Smooth muscle cell (in vitro differentiated cells): Measurements from ENCODE around the gene RILP. TPM values are rescaled to one million over a fixed set of nuclear protein-coding genes. Genes with fewer than 3 reads are reported as not detected.

Experiments
- DNase-seq: peaks from one replicate; lab custom pipeline; 2025; ENCODE audit not compliant: unreplicated experiment; lab: John Stamatoyannopoulos, UW
- H2AFZ ChIP-seq: fragments of 200-600 bp; sonication (generic); 2 replicates; pipeline ENCODE4 v1.6.0; 2016; ENCODE audit warnings: antibody characterized with exemption, low read depth, mild to moderate bottlenecking
- H3F3A ChIP-seq: fragments of 200-600 bp; sonication (generic); 2 replicates; pipeline ENCODE4 v1.6.0; 2017; ENCODE audit warnings: antibody characterized with exemption, low read depth
- H3K27ac ChIP-seq: fragments of 200-600 bp; sonication (generic); 2 replicates; pipeline ENCODE4 v1.5.1; 2016; ENCODE audit warnings: low read depth, mild to moderate bottlenecking
- H3K27me3 ChIP-seq: fragments of 200-600 bp; sonication (generic); 2 replicates; pipeline ENCODE4 v1.6.1; 2016; ENCODE audit warnings: low read depth, mild to moderate bottlenecking
- H3K36me3 ChIP-seq: fragments of 200-600 bp; sonication (generic); 2 replicates; pipeline ENCODE4 v1.5.1; 2016; ENCODE audit warnings: low read depth
- H3K4me1 ChIP-seq: fragments of 200-600 bp; sonication (generic); 2 replicates; pipeline ENCODE4 v1.5.1; 2016; ENCODE audit warnings: low read depth
- H3K4me2 ChIP-seq: fragments of 200-600 bp; sonication (generic); 2 replicates; pipeline ENCODE4 v1.6.0; 2016; ENCODE audit warnings: mild to moderate bottlenecking
- H3K4me3 ChIP-seq: fragments of 200-600 bp; sonication (generic); 2 replicates; pipeline ENCODE4 v1.5.1; 2016; ENCODE audit warnings: mild to moderate bottlenecking
- H3K79me2 ChIP-seq: fragments of 200-600 bp; sonication (generic); 2 replicates; pipeline ENCODE4 v1.6.0; 2016; ENCODE audit warnings: low read depth, mild to moderate bottlenecking
- H3K9ac ChIP-seq: fragments of 200-600 bp; sonication (generic); 2 replicates; pipeline ENCODE4 v1.6.0; 2016; ENCODE audit warnings: low read depth
- H3K9me3 ChIP-seq: fragments of 200-600 bp; sonication (generic); replicated peaks from 2 replicates; pipeline ENCODE4 v1.5.1; 2016; ENCODE audit warnings: low read depth
- H4K20me1 ChIP-seq: fragments of 200-600 bp; sonication (generic); 2 replicates; pipeline ENCODE4 v1.6.0; 2016; ENCODE audit warnings: low read depth
- CTCF ChIP-seq: fragments of 200-600 bp; sonication (generic); IDR thresholded peaks from 2 replicates; pipeline ENCODE4 v1.5.1; 2017; ENCODE audit warnings: borderline replicate concordance, mild to moderate bottlenecking, antibody characterized with exemption; ENCODE audit not compliant: insufficient read depth, poor library complexity, severe bottlenecking
- WGBS: methylation state at CpG from one replicate; pipeline ENCODE4 v1.1.7; 2016; ENCODE audit warnings: low lambda C conversion rate; 5-methylcytosine and 5-hydroxymethylcytosine counted together
- polyA plus RNA-seq: library from polyadenylated mRNA; unstranded; fragments of >200 nt; fragmentation: Nextera tagmentation; extraction: Ambion mirVana; gene quantifications from 2 replicates; pipeline ENCODE4 v1.2.1, GENCODE V29; 2016
- total RNA-seq: library from RNA; depleted of rRNA; stranded (reverse); fragments of >200 nt; gene quantifications from 2 replicates; pipeline ENCODE4 v1.2.3, GENCODE V29; 2014

Gene RILP
- total and polyA plus RNA-seq, 2 experiments from 2014 or later = 5.1 to 7.4 TPM

GRCh38 chr17:1639549-1640180 lies 10.0 kb downstream of the RILP start:
- Histone ChIP-seq H3K27me3 (no peaks in the 10 kb centered on the region), H2AFZ (no peak overlapping the region), H3K9me3 (no peaks in the 10 kb centered on the region), H3K4me1 (peaks cover 10% of the 10 kb centered on the region), H3F3A (no peaks in the 10 kb centered on the region), H4K20me1 (no peaks in the 10 kb centered on the region), H3K27ac (no peak overlapping the region), H3K36me3 (no peaks in the 10 kb centered on the region), H3K4me2 (no peak overlapping the region), H3K4me3 (no peak overlapping the region), H3K79me2 (no peaks in the 10 kb centered on the region), H3K9ac (no peak overlapping the region)
- TF ChIP-seq CTCF = no peak
- DNase-seq = no peak
- WGBS = 83% methylated on average over 11 of the region's 11 CpGs

- DNase-seq = no peak
- no peak overlapping the region for H3K27ac ChIP-seq
- H4K20me1 ChIP-seq = no peaks in the 10 kb centered on the region
- TF ChIP-seq CTCF = no peak
- H3K9me3 ChIP-seq = no peaks in the 10 kb centered on the region
- H3K4me2 ChIP-seq = no peak overlapping the region
- H3F3A ChIP-seq = no peaks in the 10 kb centered on the region
- H3K36me3 ChIP-seq = no peaks in the 10 kb centered on the region
- H3K27me3 ChIP-seq = no peaks in the 10 kb centered on the region
- no peak overlapping the region for H2AFZ ChIP-seq
- H3K9ac ChIP-seq = no peak overlapping the region
- H3K79me2 ChIP-seq = no peaks in the 10 kb centered on the region
- H3K4me3 ChIP-seq = no peak overlapping the region
- H3K4me1 ChIP-seq = peaks cover 8% of the 10 kb centered on the region
- 79% methylated on average over 19 of the region's 19 CpGs for WGBS
These were observed 10.9 kb downstream of the RILP start for GRCh38 chr17:1638624-1639300.

GRCh38 chr17:1638171-1638590 lies 11.5 kb downstream of the RILP start:
- Histone ChIP-seq H3K27me3 (no peaks in the 10 kb centered on the region), H3K4me3 (no peak overlapping the region), H3K79me2 (no peaks in the 10 kb centered on the region), H3F3A (no peaks in the 10 kb centered on the region), H3K36me3 (no peaks in the 10 kb centered on the region), H4K20me1 (no peaks in the 10 kb centered on the region), H2AFZ (no peak overlapping the region), H3K4me1 (peaks cover 7% of the 10 kb centered on the region), H3K9me3 (no peaks in the 10 kb centered on the region), H3K4me2 (no peak overlapping the region), H3K9ac (no peak overlapping the region), H3K27ac (no peak overlapping the region)
- no peak for TF ChIP-seq CTCF
- WGBS = 80% methylated on average over 17 of the region's 17 CpGs
- no peak for DNase-seq

GRCh38 chr17:1636732-1637285 lies 12.9 kb downstream of the RILP start:
- Histone ChIP-seq H3K27ac (no peak overlapping the region), H3K4me3 (no peak overlapping the region), H3K27me3 (no peaks in the 10 kb centered on the region), H3K36me3 (no peaks in the 10 kb centered on the region), H2AFZ (no peak overlapping the region), H4K20me1 (no peaks in the 10 kb centered on the region), H3K4me2 (no peak overlapping the region), H3F3A (no peaks in the 10 kb centered on the region), H3K9ac (no peak overlapping the region), H3K4me1 (peaks cover 7% of the 10 kb centered on the region), H3K9me3 (no peaks in the 10 kb centered on the region), H3K79me2 (no peaks in the 10 kb centered on the region)
- no peak for TF ChIP-seq CTCF
- no peak for DNase-seq
- WGBS = 85% methylated on average over 15 of the region's 15 CpGs
